ENCODE data around the gene PRPS2.

The PRPS2 gene

GRCh38 chrX:12817528-12817927 is 26.3 kb downstream of the PRPS2 start:
- no peak for DNase-seq

GRCh38 chrX:12819222-12819621 is 28.0 kb downstream of the PRPS2 start:
- DNase-seq: no peak

- DNase-seq: no peak
Measured at GRCh38 chrX:12820737-12821136, 29.5 kb downstream of the PRPS2 start.

GRCh38 chrX:12824944-12825343 is 33.7 kb downstream of the PRPS2 start:
- no peak for DNase-seq

GRCh38 chrX:12825801-12826200 is 34.6 kb downstream of the PRPS2 start:
- no peak for DNase-seq

- no peak for DNase-seq
Measured at GRCh38 chrX:12843061-12843667, 52.0 kb downstream of the PRPS2 start.

GRCh38 chrX:12843668-12844279 is 52.6 kb downstream of the PRPS2 start:
- no peak for DNase-seq

GRCh38 chrX:12844319-12844718 is 53.1 kb downstream of the PRPS2 start:
- no peak for DNase-seq

GRCh38 chrX:12865359-12865758 is 74.1 kb downstream of the PRPS2 start:
- no peak for DNase-seq

- no peak for DNase-seq
Measured at GRCh38 chrX:12866451-12867377, 75.5 kb downstream of the PRPS2 start, which contains the start of gene TLR7. TSS of gene TLR7 (plus strand) at chrX:12867072. CDS start at chrX:12867579, 507 bp downstream.

- no peak for DNase-seq
Measured at GRCh38 chrX:12867685-12868084, 76.5 kb downstream of the PRPS2 start.

GRCh38 chrX:12868747-12869146 is 77.5 kb downstream of the PRPS2 start:
- DNase-seq: no peak

GRCh38 chrX:12871257-12871656 is 80.0 kb downstream of the PRPS2 start:
- DNase-seq: no peak

- DNase-seq: no peak
Measured at GRCh38 chrX:12872741-12873140, 81.5 kb downstream of the PRPS2 start.
